Activated naive CD4-positive, alpha-beta T cell treated with anti-CD3 and anti-CD28 coated beads, Interleukin-2, amount 10 ng/mL, durations not matched to agents 7 days and 5 days (primary cell): ENCODE data around the gene XAGE1B.
"Not testable (repeated sequence)": the region's sequence is repeated elsewhere in the genome, so short reads cannot be mapped to it uniquely, and the experiment has no call there.

Experiments
- CTCF ChIA-PET: fragments of 350-600 bp; sonication (Branson Sonifier 250); formaldehyde crosslinking; loops from one replicate; lab custom pipeline; 2021; ENCODE audit warnings: antibody characterized with exemption; lab: Charles Lee
- DNase-seq: peaks from one replicate; pipeline ENCODE4 v3.0.0-alpha.2; 2020
- H3K27ac Mint-ChIP-seq: one replicate; pipeline ENCODE4 v1.8.0; 2021; ENCODE audit warnings: mild to moderate bottlenecking, moderate library complexity, mixed read lengths
- H3K27me3 Mint-ChIP-seq: one replicate; pipeline ENCODE4 v1.8.0; 2021; ENCODE audit warnings: mild to moderate bottlenecking, mixed read lengths
- H3K36me3 Mint-ChIP-seq: one replicate; pipeline ENCODE4 v1.8.0; 2021; ENCODE audit warnings: mixed read lengths
- H3K4me1 Mint-ChIP-seq: one replicate; pipeline ENCODE4 v1.8.0; 2021; ENCODE audit warnings: mixed read lengths
- H3K4me3 Mint-ChIP-seq: one replicate; pipeline ENCODE4 v1.8.0; 2021; ENCODE audit warnings: mild to moderate bottlenecking, moderate library complexity, mixed read lengths
- H3K9me3 Mint-ChIP-seq: one replicate; pipeline ENCODE4 v1.8.0; 2021; ENCODE audit warnings: mixed read lengths

Gene XAGE1B

DNA sequence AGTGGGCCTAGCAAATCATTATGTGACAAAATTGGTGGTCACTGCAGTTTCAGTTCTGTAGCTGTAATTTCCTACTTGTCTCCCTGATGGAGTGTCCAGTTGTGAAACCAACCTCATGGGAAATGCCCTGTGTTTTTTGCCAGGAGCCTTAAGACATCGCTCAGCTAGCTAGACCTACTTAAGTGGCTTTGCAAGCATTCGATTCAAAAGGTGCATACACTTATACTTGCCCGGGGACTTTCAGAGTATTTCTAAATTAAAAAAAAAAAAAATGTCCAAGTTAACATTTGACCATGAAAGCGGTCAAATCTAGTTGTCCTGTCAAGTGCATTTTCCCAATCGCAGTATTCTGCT lies 20.5 kb downstream of the XAGE1B start:
- H3K4me1 Mint-ChIP-seq, H3K9me3 Mint-ChIP-seq, CTCF ChIA-PET, H3K4me3 Mint-ChIP-seq, H3K36me3 Mint-ChIP-seq, DNase-seq, H3K27ac Mint-ChIP-seq, H3K27me3 Mint-ChIP-seq: not testable (repeated sequence)

DNA sequence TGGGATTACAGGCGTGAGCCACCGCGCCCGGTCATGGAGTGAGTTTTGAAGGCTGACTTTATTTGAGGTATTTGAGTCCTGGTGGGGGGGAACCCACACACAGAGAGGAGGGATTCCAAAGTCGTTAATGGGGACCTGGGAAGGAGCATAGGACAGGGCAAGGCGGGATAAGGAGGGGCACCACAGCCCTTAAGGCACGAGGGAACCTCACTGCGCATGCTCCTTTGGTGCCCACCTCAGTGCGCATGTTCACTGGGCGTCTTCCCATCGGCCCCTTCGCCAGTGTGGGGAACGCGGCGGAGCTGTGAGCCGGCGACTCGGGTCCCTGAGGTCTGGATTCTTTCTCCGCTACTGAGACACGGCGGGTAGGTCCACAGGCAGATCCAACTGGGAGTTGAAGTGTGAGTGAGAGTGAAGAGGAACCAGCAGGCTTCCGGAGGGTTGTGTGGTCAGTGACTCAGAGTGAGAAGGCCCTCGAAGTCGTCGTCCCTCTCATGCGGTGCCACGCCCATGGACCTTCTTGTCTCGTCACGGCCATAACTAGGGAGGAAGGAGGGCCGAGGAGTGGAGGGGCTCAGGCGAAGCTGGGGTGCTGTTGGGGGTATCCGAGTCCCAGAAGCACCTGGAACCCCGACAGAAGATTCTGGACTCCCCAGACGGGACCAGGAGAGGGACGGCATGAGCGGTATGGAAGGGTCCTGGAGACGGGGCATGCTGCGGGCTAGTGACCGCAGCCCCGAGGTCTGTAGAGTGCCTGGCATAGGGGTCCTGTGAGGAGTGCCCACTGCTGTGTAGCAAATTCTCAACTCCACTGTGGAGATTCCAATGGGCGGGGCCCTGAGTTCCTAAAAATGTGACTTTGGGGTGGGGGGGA lies 21.1 kb downstream of the XAGE1B start, which contains the start of gene XAGE1A:
TSS of gene XAGE1A (plus strand) at position 264 of the 874 bp plus-strand sequence. CDS start 1,554 bp downstream, outside the sequence.
- H3K27ac Mint-ChIP-seq, CTCF ChIA-PET, H3K4me3 Mint-ChIP-seq: not testable (repeated sequence)

DNA sequence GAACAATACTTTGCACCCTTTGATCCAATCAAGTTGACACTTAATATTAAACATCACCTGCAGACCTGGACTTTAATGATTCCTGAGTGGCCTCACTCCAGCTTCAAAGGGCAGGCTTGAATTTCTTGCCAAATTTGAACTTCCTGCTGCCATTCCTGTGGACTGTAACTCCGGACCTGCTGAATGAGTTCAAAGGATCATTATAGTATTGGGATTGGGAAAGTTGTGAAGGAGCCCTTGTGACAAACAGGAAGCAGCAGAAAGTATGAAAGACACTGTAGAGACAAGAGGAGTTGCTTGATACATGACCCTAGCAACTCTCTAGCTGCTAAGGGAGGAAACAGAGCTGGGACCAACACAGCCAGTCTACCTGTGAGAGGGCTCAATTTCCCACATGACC lies 45.6 kb downstream of the XAGE1B start:
- H3K4me3 Mint-ChIP-seq, DNase-seq, CTCF ChIA-PET, H3K36me3 Mint-ChIP-seq, H3K27ac Mint-ChIP-seq, H3K9me3 Mint-ChIP-seq, H3K27me3 Mint-ChIP-seq, H3K4me1 Mint-ChIP-seq: not testable (repeated sequence)

More for the DNA sequence above, 21.1 kb downstream of the XAGE1B start, which contains the start of gene XAGE1A:
- not testable (repeated sequence) for H3K36me3 Mint-ChIP-seq, H3K27me3 Mint-ChIP-seq, H3K9me3 Mint-ChIP-seq, H3K4me1 Mint-ChIP-seq, DNase-seq
